Measurements from ENCODE around the gene MACROD1. TPM values are rescaled to one million over a fixed set of nuclear protein-coding genes. Genes with fewer than 3 reads are reported as not detected.

Gene MACROD1
- total and polyA plus RNA-seq, 2 of the 13 experiments (the other 11 are each of a cell fraction or from before 2014, with no cell fraction given): 23.1 to 34.5 TPM

DNA sequence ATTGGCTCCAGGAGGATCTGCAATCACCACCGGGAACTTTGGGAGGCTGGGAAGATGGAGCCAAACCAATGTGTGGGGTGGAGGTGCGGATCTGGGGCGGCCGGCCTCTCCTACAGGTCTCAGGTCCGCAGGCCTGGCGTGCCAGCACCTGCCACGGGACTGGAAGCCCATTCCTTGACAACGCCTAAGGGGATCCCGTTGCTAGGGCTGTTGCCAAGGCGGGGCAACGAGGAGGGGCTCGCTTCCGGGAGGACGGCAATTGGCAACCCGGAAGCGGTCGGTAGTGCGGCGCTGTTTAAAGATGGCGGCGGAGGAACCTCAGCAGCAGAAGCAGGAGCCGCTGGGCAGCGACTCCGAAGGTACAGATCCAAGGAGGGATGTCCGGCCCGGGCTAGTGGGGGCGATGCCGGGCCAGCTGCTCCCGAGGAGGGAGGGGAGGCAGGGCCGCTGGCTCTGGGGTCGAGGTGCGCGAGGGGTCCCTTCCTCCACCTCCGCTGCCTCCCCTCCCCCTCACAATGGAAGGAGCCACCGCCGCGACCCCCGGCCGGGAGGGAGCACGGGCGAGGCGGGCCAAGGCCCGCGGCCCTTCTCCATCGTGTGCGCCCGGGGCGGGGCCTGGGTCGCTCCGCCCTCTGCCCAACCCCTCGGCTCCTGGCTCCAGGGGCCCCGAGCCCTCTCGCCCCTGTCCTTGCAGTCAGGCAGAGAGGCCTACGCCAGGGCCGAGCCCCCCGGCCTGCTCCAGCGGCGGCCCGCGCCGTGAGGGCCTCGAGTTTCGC, 179.6 kb downstream of the MACROD1 start, which contains the start of gene OTUB1 (continued):
- no peak for TF ChIP-seq ZSCAN20 (CRISPR knock-in tag; IDR thresholded peaks at IDR 0.05; ENCODE audit: borderline replicate concordance)
- no peak for TF ChIP-seq MLLT10 (CRISPR knock-in tag; IDR thresholded peaks at IDR 0.05)
- TF ChIP-seq, protein P1, sequence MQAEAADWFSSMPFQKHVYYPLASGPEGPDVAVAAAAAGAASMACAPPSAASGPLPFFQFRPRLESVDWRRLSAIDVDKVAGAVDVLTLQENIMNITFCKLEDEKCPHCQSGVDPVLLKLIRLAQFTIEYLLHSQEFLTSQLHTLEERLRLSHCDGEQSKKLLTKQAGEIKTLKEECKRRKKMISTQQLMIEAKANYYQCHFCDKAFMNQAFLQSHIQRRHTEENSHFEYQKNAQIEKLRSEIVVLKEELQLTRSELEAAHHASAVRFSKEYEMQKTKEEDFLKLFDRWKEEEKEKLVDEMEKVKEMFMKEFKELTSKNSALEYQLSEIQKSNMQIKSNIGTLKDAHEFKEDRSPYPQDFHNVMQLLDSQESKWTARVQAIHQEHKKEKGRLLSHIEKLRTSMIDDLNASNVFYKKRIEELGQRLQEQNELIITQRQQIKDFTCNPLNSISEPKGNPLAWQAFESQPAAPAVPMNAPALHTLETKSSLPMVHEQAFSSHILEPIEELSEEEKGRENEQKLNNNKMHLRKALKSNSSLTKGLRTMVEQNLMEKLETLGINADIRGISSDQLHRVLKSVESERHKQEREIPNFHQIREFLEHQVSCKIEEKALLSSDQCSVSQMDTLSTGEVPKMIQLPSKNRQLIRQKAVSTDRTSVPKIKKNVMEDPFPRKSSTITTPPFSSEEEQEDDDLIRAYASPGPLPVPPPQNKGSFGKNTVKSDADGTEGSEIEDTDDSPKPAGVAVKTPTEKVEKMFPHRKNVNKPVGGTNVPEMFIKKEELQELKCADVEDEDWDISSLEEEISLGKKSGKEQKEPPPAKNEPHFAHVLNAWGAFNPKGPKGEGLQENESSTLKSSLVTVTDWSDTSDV (CRISPR knock-in tag; IDR thresholded peaks at IDR 0.05): no peak
- TF ChIP-seq ZBTB1 (CRISPR knock-in tag; IDR thresholded peaks at IDR 0.05; ENCODE audit: borderline replicate concordance): no peak
- TF ChIP-seq CBX5 (CRISPR knock-in tag; IDR thresholded peaks at IDR 0.05; ENCODE audit: borderline replicate concordance): peak; percentile 55; the same call in 1 of the 2 replicates
- TF ChIP-seq ATAD3A (CRISPR knock-in tag; IDR thresholded peaks at IDR 0.05): no peak
- 0 out of 2 replicates have a peak, but pooled peaks have one; percentile 77 for TF ChIP-seq ZNF160 (CRISPR knock-in tag; IDR thresholded peaks at IDR 0.05)
- TF ChIP-seq ZNF557 (CRISPR knock-in tag; IDR thresholded peaks at IDR 0.05): 0 out of 2 replicates have a peak, but pooled peaks have one; percentile 77
- TF ChIP-seq ZNF335 (CRISPR knock-in tag; IDR thresholded peaks at IDR 0.05): peak; percentile 63
- TF ChIP-seq STAG1 (CRISPR knock-in tag; IDR thresholded peaks at IDR 0.05): no peak
- TF ChIP-seq ZSCAN30 (CRISPR knock-in tag; IDR thresholded peaks at IDR 0.05): peak; percentile 86; the same call in 1 of the 2 replicates
- no peak for TF ChIP-seq ZBTB20 (CRISPR knock-in tag; IDR thresholded peaks at IDR 0.05; ENCODE audit: borderline replicate concordance, low read depth)
- no peak for TF ChIP-seq MAFG (CRISPR knock-in tag; IDR thresholded peaks at IDR 0.05)
- no peak for TF ChIP-seq JDP2 (CRISPR knock-in tag; IDR thresholded peaks at IDR 0.05; ENCODE audit: borderline replicate concordance)
- TF ChIP-seq, protein P2, sequence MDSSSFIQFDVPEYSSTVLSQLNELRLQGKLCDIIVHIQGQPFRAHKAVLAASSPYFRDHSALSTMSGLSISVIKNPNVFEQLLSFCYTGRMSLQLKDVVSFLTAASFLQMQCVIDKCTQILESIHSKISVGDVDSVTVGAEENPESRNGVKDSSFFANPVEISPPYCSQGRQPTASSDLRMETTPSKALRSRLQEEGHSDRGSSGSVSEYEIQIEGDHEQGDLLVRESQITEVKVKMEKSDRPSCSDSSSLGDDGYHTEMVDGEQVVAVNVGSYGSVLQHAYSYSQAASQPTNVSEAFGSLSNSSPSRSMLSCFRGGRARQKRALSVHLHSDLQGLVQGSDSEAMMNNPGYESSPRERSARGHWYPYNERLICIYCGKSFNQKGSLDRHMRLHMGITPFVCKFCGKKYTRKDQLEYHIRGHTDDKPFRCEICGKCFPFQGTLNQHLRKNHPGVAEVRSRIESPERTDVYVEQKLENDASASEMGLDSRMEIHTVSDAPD (CRISPR knock-in tag; IDR thresholded peaks at IDR 0.05): no peak
- 0 out of 2 replicates have a peak, but pooled peaks have one; percentile 12 for TF ChIP-seq NFYB (CRISPR knock-in tag; IDR thresholded peaks at IDR 0.05)
- peak; percentile 93; the same call in 1 of the 2 replicates for TF ChIP-seq SIN3A (IDR thresholded peaks at IDR 0.05; ENCODE audit: borderline replicate concordance, low read depth, low read length)
- TF ChIP-seq PTBP1 (IDR thresholded peaks at IDR 0.05; ENCODE audit: low read depth, low read length, poor library complexity, severe bottlenecking): no peak
- TF ChIP-seq, protein P3, sequence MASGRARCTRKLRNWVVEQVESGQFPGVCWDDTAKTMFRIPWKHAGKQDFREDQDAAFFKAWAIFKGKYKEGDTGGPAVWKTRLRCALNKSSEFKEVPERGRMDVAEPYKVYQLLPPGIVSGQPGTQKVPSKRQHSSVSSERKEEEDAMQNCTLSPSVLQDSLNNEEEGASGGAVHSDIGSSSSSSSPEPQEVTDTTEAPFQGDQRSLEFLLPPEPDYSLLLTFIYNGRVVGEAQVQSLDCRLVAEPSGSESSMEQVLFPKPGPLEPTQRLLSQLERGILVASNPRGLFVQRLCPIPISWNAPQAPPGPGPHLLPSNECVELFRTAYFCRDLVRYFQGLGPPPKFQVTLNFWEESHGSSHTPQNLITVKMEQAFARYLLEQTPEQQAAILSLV (CRISPR knock-in tag; IDR thresholded peaks at IDR 0.05; ENCODE audit: borderline replicate concordance): peak; percentile 94; the same call in 1 of the 2 replicates
- TF ChIP-seq ZNF607 (CRISPR knock-in tag; IDR thresholded peaks at IDR 0.05; ENCODE audit: borderline replicate concordance): peak; percentile 93; the same call in 1 of the 2 replicates
- TF ChIP-seq MAFK (conservative IDR thresholded peaks at IDR 0.05 in 1 of 2, IDR thresholded peaks at IDR 0.05 in 1 of 2; ENCODE audit: low read length in 2 of 2): no peak
- TF ChIP-seq HOXA5 (CRISPR knock-in tag; IDR thresholded peaks at IDR 0.05): peak; percentile 92; the same call in 1 of the 2 replicates
- TF ChIP-seq NAIF1 (CRISPR knock-in tag; IDR thresholded peaks at IDR 0.05; ENCODE audit: borderline replicate concordance): peak; percentile 72; the same call in 1 of the 2 replicates
- TF ChIP-seq NFATC3 (CRISPR knock-in tag; IDR thresholded peaks at IDR 0.05): no peak
- TF ChIP-seq ETV6 (CRISPR knock-in tag; conservative IDR thresholded peaks at IDR 0.05): no peak; the same call in 1 of the 2 replicates

All from HepG2 (cell line).